ENCODE measurements around the gene ZNF70. TPM values are rescaled to one million over a fixed set of nuclear protein-coding genes. Genes with fewer than 3 reads are reported as not detected.

ZNF70 gene
- total RNA-seq, 1 experiment from 2014 or later: 3.2 TPM

DNA sequence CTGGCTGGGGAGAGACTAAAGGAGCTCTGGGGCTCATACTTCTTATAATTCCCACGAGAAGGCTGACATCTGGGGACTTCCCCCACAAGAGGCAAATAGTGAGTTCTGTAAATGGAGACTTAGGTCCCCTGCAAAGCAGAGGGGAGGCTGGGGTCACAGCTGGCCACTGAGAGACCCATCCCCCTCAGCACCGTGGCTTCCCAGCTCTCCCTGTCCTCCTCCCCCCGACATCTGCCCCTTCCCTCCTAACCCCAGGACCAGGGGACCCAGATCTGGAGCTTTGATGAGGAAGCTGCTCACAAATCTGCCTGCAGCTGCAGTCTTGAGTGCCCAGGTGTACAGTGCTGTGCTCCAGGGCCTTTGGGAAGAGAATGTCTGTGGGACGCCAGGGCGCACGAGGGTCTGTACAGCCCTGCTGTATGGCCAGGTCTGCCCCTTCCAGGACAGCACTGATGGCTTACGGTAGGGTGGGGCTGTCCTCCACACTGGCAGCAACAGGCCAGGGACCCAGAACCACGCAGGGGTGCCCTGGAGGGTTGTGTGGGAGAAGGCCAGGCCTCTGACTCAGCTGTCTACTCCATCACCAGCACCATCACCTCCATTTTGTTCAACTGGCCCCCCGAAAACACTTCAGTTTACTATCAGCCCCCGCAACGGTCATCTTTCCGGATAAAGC lies 59.0 kb downstream of the ZNF70 start:
- CTCF ChIA-PET: no interaction called here
- Histone ChIP-seq H4K20me1 (ENCODE audit: insufficient read depth) (no peaks in the 10 kb centered on the region), H3K9me2 (ENCODE audit: insufficient read depth) (no peaks in the 10 kb centered on the region), H3K27me3 (ENCODE audit: insufficient read depth, low read length) (no peaks in the 10 kb centered on the region), H3K4me1 (ENCODE audit: control insufficient read depth in 1 of 2, insufficient read depth in 2 of 2, low read length in 2 of 2) (no peaks in the 10 kb centered on the region), H3K36me3 (ENCODE audit: control insufficient read depth in 1 of 2, insufficient read depth in 2 of 2, low read length in 2 of 2) (peaks cover 5 to 11% of the 10 kb centered on the region in 2 experiments; a peak in 3 of 4 replicates), H2AFZ (ENCODE audit: low read depth, low read length, poor library complexity, severe bottlenecking) (no peak overlapping the region), H3K79me2 (ENCODE audit: insufficient read depth, low read length) (no peaks in the 10 kb centered on the region), H3K27ac (ENCODE audit: low read depth, low read length) (no peak overlapping the region), H3K4me2 (ENCODE audit: low read length) (no peak overlapping the region), H3K9ac (ENCODE audit: low read length) (no peak overlapping the region), H3K9me3 (ENCODE audit: control insufficient read depth in 1 of 2, insufficient read depth in 1 of 2, low read depth in 1 of 2, low read length in 2 of 2) (no peaks in the 10 kb centered on the region), H3K4me3 (replicated peaks in 1 of 2; ENCODE audit: low read depth in 1 of 2, low read length in 2 of 2) (no peak overlapping the region)
- no peak for TF ChIP-seq EZH2 (IDR thresholded peaks at IDR 0.05)
- no peak for TF ChIP-seq ZNF274 (IDR thresholded peaks at IDR 0.05; ENCODE audit: low read depth, low read length)
- no peak for TF ChIP-seq CEBPB (IDR thresholded peaks at IDR 0.05; ENCODE audit: low read depth)
- no peak for TF ChIP-seq SIN3A (IDR thresholded peaks at IDR 0.05; ENCODE audit: low read depth)
- no peak for TF ChIP-seq EGR1 (IDR thresholded peaks at IDR 0.05; ENCODE audit: low read depth)
- TF ChIP-seq YY1 (IDR thresholded peaks at IDR 0.05; ENCODE audit: extremely low read depth, insufficient replicate concordance, low read depth, low read length): no peak
- TF ChIP-seq, protein P1, sequence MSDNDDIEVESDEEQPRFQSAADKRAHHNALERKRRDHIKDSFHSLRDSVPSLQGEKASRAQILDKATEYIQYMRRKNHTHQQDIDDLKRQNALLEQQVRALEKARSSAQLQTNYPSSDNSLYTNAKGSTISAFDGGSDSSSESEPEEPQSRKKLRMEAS (IDR thresholded peaks at IDR 0.05): no peak
- TF ChIP-seq POLR2A (IDR thresholded peaks at IDR 0.05; ENCODE audit: borderline replicate concordance, extremely low read depth, insufficient read depth, insufficient read length): no peak
- no peak for TF ChIP-seq POLR2AphosphoS5 (IDR thresholded peaks at IDR 0.05; ENCODE audit: low read depth, low read length)
- no peak for TF ChIP-seq FOSL1 (IDR thresholded peaks at IDR 0.05; ENCODE audit: low read depth)
- TF ChIP-seq EZH2phosphoT487 (IDR thresholded peaks at IDR 0.05; ENCODE audit: borderline replicate concordance): no peak
- TF ChIP-seq ZFX (IDR thresholded peaks at IDR 0.05): no peak
- TF ChIP-seq, protein P2, sequence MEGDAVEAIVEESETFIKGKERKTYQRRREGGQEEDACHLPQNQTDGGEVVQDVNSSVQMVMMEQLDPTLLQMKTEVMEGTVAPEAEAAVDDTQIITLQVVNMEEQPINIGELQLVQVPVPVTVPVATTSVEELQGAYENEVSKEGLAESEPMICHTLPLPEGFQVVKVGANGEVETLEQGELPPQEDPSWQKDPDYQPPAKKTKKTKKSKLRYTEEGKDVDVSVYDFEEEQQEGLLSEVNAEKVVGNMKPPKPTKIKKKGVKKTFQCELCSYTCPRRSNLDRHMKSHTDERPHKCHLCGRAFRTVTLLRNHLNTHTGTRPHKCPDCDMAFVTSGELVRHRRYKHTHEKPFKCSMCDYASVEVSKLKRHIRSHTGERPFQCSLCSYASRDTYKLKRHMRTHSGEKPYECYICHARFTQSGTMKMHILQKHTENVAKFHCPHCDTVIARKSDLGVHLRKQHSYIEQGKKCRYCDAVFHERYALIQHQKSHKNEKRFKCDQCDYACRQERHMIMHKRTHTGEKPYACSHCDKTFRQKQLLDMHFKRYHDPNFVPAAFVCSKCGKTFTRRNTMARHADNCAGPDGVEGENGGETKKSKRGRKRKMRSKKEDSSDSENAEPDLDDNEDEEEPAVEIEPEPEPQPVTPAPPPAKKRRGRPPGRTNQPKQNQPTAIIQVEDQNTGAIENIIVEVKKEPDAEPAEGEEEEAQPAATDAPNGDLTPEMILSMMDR (IDR thresholded peaks at IDR 0.05 in 2 of 3, conservative IDR thresholded peaks at IDR 0.05 in 1 of 3; ENCODE audit: borderline replicate concordance in 1 of 3, insufficient read depth in 1 of 3, low read depth in 2 of 3, low read length in 2 of 3): no peak
- no peak for TF ChIP-seq CBX3 (IDR thresholded peaks at IDR 0.05; ENCODE audit: low read depth)
- TF ChIP-seq, protein P3, sequence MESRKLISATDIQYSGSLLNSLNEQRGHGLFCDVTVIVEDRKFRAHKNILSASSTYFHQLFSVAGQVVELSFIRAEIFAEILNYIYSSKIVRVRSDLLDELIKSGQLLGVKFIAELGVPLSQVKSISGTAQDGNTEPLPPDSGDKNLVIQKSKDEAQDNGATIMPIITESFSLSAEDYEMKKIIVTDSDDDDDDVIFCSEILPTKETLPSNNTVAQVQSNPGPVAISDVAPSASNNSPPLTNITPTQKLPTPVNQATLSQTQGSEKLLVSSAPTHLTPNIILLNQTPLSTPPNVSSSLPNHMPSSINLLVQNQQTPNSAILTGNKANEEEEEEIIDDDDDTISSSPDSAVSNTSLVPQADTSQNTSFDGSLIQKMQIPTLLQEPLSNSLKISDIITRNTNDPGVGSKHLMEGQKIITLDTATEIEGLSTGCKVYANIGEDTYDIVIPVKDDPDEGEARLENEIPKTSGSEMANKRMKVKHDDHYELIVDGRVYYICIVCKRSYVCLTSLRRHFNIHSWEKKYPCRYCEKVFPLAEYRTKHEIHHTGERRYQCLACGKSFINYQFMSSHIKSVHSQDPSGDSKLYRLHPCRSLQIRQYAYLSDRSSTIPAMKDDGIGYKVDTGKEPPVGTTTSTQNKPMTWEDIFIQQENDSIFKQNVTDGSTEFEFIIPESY (IDR thresholded peaks at IDR 0.05; ENCODE audit: extremely low read depth, insufficient replicate concordance, low read length): no peak
- RAD21 ChIA-PET (ENCODE audit: low non-redundant PET in 1 of 2, low total read pairs in 2 of 2, uncharacterized antibody in 2 of 2, unreplicated experiment in 2 of 2): no interaction called here
- DNase-seq (ENCODE audit: low read depth, low spot score) (no peak), ATAC-seq (no peak)
- intact Hi-C loops (cut with micrococcal nuclease): no loop called here
- no TSS peak for BruUV-seq (replicated peaks)
- POLR2A ChIA-PET: no interaction called here
